ENCODE results near the gene SCAMP4.
"Not testable (repeated sequence)": the region's sequence is repeated elsewhere in the genome, so short reads cannot be mapped to it uniquely, and the experiment has no call there.

Gene SCAMP4

DNA sequence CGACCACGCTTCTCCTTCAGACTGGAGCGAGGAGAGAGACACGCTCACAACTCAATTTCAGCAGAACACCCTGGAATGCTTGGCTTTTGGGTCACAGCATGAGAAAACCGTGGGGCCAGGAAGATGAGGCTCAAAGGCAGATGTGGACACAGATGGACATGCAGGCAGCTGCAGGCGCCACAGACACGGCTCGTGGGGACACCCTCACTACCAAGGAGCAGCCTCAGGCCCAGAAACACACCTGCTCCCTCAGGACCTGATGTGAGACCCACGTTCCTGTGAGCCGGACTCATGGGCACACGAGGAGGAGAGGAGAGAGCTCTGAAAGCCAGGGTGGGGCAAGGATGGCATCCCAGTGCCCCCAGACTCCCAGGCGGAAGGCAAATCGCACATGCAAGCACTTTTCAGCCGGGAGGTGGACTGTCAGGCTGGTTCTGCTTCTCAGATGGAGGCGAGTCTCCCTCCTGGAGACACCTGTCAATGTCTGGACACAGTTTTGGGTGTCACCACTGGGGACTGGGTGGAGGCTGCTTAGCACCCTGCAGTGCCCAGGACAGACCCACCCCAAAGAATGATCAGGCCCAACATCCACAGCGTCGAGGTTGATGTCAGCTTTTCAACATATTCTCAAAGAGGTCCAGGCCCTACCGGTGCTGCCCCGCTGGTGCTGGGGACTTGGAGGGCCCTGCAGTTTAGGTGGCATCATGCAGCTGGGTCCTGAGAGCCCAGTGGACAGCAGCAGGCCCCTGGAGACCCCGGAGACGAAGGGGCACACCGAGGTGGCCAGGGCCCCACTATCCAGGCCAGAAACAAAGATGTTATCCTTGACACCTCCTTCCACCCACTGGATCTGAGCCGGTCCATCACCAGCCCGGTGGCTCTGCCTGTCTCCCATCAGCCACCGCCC is 22.2 kb upstream of the SCAMP4 start:
- ChIA-PET POLR2A (no interaction called here), CTCF (interaction anchor here (1.3 to 1.8 kb wide), 3 partner anchors 8 to 18 kb away, joined by 5 to 8 read pairs (median 8); no protein-coding TSS in a partner anchor)
- Histone ChIP-seq H3K4me3 (ENCODE audit: control insufficient read depth in 1 of 7, extremely low read depth in 1 of 7, insufficient read depth in 4 of 7, low read depth in 2 of 7, low read length in 6 of 7) (peak overlapping the region in 5 of 7 experiments; percentile 40 to 95 (median 93)), H3K36me3 (ENCODE audit: control insufficient read depth in 4 of 4, insufficient read depth in 4 of 4, low read length in 3 of 4) (peaks cover 0 to 12% (median 5%) of the 10 kb centered on the region in 4 experiments), H3K4me1 (ENCODE audit: control extremely low read depth in 1 of 4, control insufficient read depth in 4 of 4, insufficient read depth in 4 of 4, low read length in 3 of 4) (peaks cover 3 to 45% (median 39%) of the 10 kb centered on the region in 4 experiments), H3K9me3 (ENCODE audit: control extremely low read depth in 1 of 5, control insufficient read depth in 4 of 5, insufficient read depth in 2 of 5, low read depth in 1 of 5, low read length in 4 of 5) (no peaks in the 10 kb centered on the region), H3K27me3 (replicated peaks in 2 of 5; ENCODE audit: control insufficient read depth in 4 of 5, insufficient read depth in 5 of 5, low read length in 4 of 5) (no peaks in the 10 kb centered on the region), H3K27ac (ENCODE audit: insufficient read depth in 1 of 2, low read depth in 1 of 2, low read length in 2 of 2, poor library complexity in 1 of 2, severe bottlenecking in 2 of 2) (peak overlapping the region in 1 of 2 experiments; percentile 79)
- 91% methylated on average over 19 of the region's 25 CpGs for WGBS (ENCODE audit: insufficient coverage)
- no peak for DNase-seq

- 59% methylated on average over 7 of the region's 8 CpGs for WGBS (ENCODE audit: insufficient coverage)
- no peaks in the 10 kb centered on the region for H3K27me3 ChIP-seq (replicated peaks in 2 of 5; ENCODE audit: control insufficient read depth in 4 of 5, insufficient read depth in 5 of 5, low read length in 4 of 5)
- H3K4me1 ChIP-seq (ENCODE audit: control extremely low read depth in 1 of 4, control insufficient read depth in 4 of 4, insufficient read depth in 4 of 4, low read length in 3 of 4) = peaks cover 3 to 45% (median 39%) of the 10 kb centered on the region in 4 experiments
- peaks cover 0 to 12% (median 5%) of the 10 kb centered on the region in 4 experiments for H3K36me3 ChIP-seq (ENCODE audit: control insufficient read depth in 4 of 4, insufficient read depth in 4 of 4, low read length in 3 of 4)
- no peak for DNase-seq
- peak overlapping the region in 1 of 2 experiments; percentile 79 for H3K27ac ChIP-seq (ENCODE audit: insufficient read depth in 1 of 2, low read depth in 1 of 2, low read length in 2 of 2, poor library complexity in 1 of 2, severe bottlenecking in 2 of 2)
- ChIA-PET POLR2A (no interaction called here), CTCF (interaction anchor here (0.6 to 1.8 kb wide), 4 partner anchors 9 to 21 kb away, joined by 3 to 8 read pairs (median 6); no protein-coding TSS in a partner anchor)
- H3K9me3 ChIP-seq (ENCODE audit: control extremely low read depth in 1 of 5, control insufficient read depth in 4 of 5, insufficient read depth in 2 of 5, low read depth in 1 of 5, low read length in 4 of 5) = no peaks in the 10 kb centered on the region
- H3K4me3 ChIP-seq (ENCODE audit: control insufficient read depth in 1 of 7, extremely low read depth in 1 of 7, insufficient read depth in 4 of 7, low read depth in 2 of 7, low read length in 6 of 7) = peak overlapping the region in 6 of 7 experiments; percentile 5 to 95 (median 87)
Measured at GRCh38 chr19:1883784-1884183, 21.4 kb upstream of the SCAMP4 start.

DNA sequence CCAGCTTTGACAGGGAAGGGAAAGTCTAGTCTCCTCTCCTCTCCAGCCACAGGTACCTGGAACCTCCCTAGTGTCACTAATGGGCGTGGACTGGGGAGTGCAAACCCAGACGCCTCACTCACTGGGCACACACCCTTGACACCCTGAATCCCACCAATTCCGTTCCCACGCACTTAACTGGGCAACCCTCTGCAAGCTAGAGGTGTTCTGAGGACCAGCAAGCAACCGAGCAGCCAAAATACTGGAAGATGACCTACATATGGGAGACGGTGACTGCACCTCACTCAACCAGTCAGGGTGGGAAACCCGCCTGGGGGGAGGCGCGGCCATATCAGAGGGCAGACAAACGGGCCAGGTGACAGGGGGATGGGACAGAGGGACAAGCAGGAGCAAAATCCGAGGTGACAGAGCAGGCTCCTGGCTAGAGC is 20.9 kb upstream of the SCAMP4 start:
- Histone ChIP-seq H3K4me1 (ENCODE audit: control extremely low read depth in 1 of 4, control insufficient read depth in 4 of 4, insufficient read depth in 4 of 4, low read length in 3 of 4) (peaks cover 3 to 45% (median 39%) of the 10 kb centered on the region in 4 experiments), H3K27me3 (replicated peaks in 2 of 5; ENCODE audit: control insufficient read depth in 4 of 5, insufficient read depth in 5 of 5, low read length in 4 of 5) (no peaks in the 10 kb centered on the region), H3K9me3 (ENCODE audit: control extremely low read depth in 1 of 5, control insufficient read depth in 4 of 5, insufficient read depth in 2 of 5, low read depth in 1 of 5, low read length in 4 of 5) (no peaks in the 10 kb centered on the region), H3K27ac (ENCODE audit: insufficient read depth in 1 of 2, low read depth in 1 of 2, low read length in 2 of 2, poor library complexity in 1 of 2, severe bottlenecking in 2 of 2) (peak overlapping the region in 1 of 2 experiments; percentile 79), H3K36me3 (ENCODE audit: control insufficient read depth in 4 of 4, insufficient read depth in 4 of 4, low read length in 3 of 4) (peaks cover 0 to 12% (median 5%) of the 10 kb centered on the region in 4 experiments), H3K4me3 (ENCODE audit: control insufficient read depth in 1 of 7, extremely low read depth in 1 of 7, insufficient read depth in 4 of 7, low read depth in 2 of 7, low read length in 6 of 7) (peak overlapping the region; percentile 74 to 95 (median 84))
- POLR2A ChIA-PET = interaction anchor here (1.0 to 1.9 kb wide), 3 partner anchors 8 to 20 kb away, joined by 3 to 6 read pairs (median 4); no protein-coding TSS in a partner anchor
- 11% methylated on average over 11 of the region's 11 CpGs for WGBS (ENCODE audit: insufficient coverage)
- CTCF ChIA-PET = interaction anchor here (0.6 to 1.8 kb wide), 5 partner anchors 8 to 20 kb away, joined by 3 to 8 read pairs (median 4); no protein-coding TSS in a partner anchor
- DNase-seq = no peak

- POLR2A ChIA-PET = interaction anchor here (1.0 to 1.9 kb wide), 3 partner anchors 9 to 20 kb away, joined by 3 to 6 read pairs (median 4); no protein-coding TSS in a partner anchor
- Histone ChIP-seq H3K4me1 (ENCODE audit: control extremely low read depth in 1 of 4, control insufficient read depth in 4 of 4, insufficient read depth in 4 of 4, low read length in 3 of 4) (peaks cover 3 to 45% (median 39%) of the 10 kb centered on the region in 4 experiments), H3K27ac (ENCODE audit: insufficient read depth in 1 of 2, low read depth in 1 of 2, low read length in 2 of 2, poor library complexity in 1 of 2, severe bottlenecking in 2 of 2) (peak overlapping the region; percentile 25 to 79), H3K4me3 (ENCODE audit: control insufficient read depth in 1 of 7, extremely low read depth in 1 of 7, insufficient read depth in 4 of 7, low read depth in 2 of 7, low read length in 6 of 7) (peak overlapping the region; percentile 74 to 95 (median 84)), H3K36me3 (ENCODE audit: control insufficient read depth in 4 of 4, insufficient read depth in 4 of 4, low read length in 3 of 4) (peaks cover 0 to 12% (median 5%) of the 10 kb centered on the region in 4 experiments), H3K9me3 (ENCODE audit: control extremely low read depth in 1 of 5, control insufficient read depth in 4 of 5, insufficient read depth in 2 of 5, low read depth in 1 of 5, low read length in 4 of 5) (no peaks in the 10 kb centered on the region), H3K27me3 (replicated peaks in 2 of 5; ENCODE audit: control insufficient read depth in 4 of 5, insufficient read depth in 5 of 5, low read length in 4 of 5) (no peaks in the 10 kb centered on the region)
- CTCF ChIA-PET = interaction anchor here (1.0 to 1.2 kb wide), 2 partner anchors 8 to 13 kb away, joined by 3 to 4 read pairs; no protein-coding TSS in a partner anchor
- no peak for DNase-seq
- WGBS (ENCODE audit: insufficient coverage) = 1% methylated on average over 54 of the region's 56 CpGs
Measured at GRCh38 chr19:1884719-1885334, 20.4 kb upstream of the SCAMP4 start.

DNA sequence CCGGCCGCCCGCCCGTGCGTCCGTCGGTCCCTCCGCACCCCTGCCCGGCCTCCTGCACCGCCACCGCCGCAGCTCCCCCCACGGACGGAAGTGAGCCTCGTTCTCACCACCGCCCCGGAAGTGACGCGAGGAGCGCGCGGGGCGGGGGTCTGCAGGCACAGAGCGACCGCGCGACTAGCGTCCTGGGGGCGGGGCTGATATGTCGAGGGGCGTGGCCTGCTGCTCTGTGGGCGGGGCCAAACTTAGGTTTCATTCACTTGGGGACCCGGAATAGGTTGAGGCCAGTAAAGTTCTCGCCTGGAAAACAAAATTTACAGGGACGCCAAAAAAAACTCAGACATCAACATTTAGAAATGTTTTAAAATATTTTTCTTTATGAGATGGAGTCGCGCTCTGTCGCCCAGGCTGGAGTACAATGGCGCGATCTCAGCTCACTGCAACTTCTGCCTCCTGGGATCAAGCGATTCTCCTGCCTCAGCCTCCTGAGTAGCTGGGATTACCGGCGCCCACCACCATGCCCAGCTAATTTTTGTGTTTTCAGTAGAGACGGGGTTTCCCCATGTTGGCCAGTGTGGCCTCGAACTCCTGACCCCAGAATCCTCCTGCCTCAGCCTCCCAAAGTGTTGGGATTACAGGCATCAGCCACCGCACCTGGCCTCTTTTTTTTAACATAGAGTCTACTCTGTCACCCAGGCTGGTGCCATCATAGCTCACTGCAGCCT is 19.6 kb upstream of the SCAMP4 start, which contains the start of gene ABHD17A:
ABHD17A (minus strand) TSS at position 99 of the 722 bp plus-strand sequence. CDS start 3,930 bp downstream, outside the sequence.
- ChIA-PET CTCF (interaction anchor here (1.0 to 1.2 kb wide), 4 partner anchors 9 to 32 kb away, joined by 3 to 4 read pairs (median 3); no protein-coding TSS in a partner anchor), POLR2A (interaction anchor here (1.0 to 1.9 kb wide), 3 partner anchors 9 to 21 kb away, joined by 3 to 6 read pairs (median 4); no protein-coding TSS in a partner anchor)
- H3K36me3 ChIP-seq (ENCODE audit: control insufficient read depth in 4 of 4, insufficient read depth in 4 of 4, low read length in 3 of 4); H3K9me3 ChIP-seq (ENCODE audit: control extremely low read depth in 1 of 5, control insufficient read depth in 4 of 5, insufficient read depth in 2 of 5, low read depth in 1 of 5, low read length in 4 of 5); H3K27me3 ChIP-seq (replicated peaks in 2 of 5; ENCODE audit: control insufficient read depth in 4 of 5, insufficient read depth in 5 of 5, low read length in 4 of 5): not testable (repeated sequence)
- Histone ChIP-seq H3K27ac (ENCODE audit: insufficient read depth in 1 of 2, low read depth in 1 of 2, low read length in 2 of 2, poor library complexity in 1 of 2, severe bottlenecking in 2 of 2) (peak within 1 kb of the TSS; percentile 25 to 79), H3K4me3 (ENCODE audit: control insufficient read depth in 1 of 7, extremely low read depth in 1 of 7, insufficient read depth in 4 of 7, low read depth in 2 of 7, low read length in 6 of 7) (peak within 1 kb of the TSS; percentile 74 to 95 (median 84)), H3K4me1 (ENCODE audit: control extremely low read depth in 1 of 4, control insufficient read depth in 4 of 4, insufficient read depth in 4 of 4, low read length in 3 of 4) (peaks cover 3 to 45% (median 39%) of the 10 kb centered on the region in 4 experiments)
- 23% methylated on average over 39 of the region's 46 CpGs for WGBS (ENCODE audit: insufficient coverage)
- DNase-seq = peak; percentile 93 to 96 (median 95)

DNA sequence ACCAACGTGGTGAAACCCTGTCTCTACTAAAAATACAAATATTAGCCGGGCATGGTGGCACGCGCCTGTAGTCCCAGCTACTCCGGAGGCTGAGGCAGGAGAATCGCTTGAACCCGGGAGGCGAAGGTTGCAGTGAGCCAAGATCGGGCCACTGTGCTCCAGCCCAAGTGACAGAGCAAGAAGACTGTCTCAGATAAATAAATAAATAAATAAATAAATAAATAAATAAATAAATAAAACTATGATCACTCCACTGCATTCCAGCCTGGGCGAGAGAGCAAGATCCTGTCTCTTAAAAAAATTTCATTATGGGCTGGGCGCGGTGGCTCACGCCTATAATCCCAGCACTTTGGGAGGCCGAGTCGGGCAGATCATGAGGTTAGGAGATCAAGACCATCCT is 18.8 kb upstream of the SCAMP4 start:
- not testable (repeated sequence) for H3K27me3 ChIP-seq (replicated peaks in 2 of 5; ENCODE audit: control insufficient read depth in 4 of 5, insufficient read depth in 5 of 5, low read length in 4 of 5); H3K4me3 ChIP-seq (ENCODE audit: control insufficient read depth in 1 of 7, extremely low read depth in 1 of 7, insufficient read depth in 4 of 7, low read depth in 2 of 7, low read length in 6 of 7); DNase-seq; H3K9me3 ChIP-seq (ENCODE audit: control extremely low read depth in 1 of 5, control insufficient read depth in 4 of 5, insufficient read depth in 2 of 5, low read depth in 1 of 5, low read length in 4 of 5); H3K27ac ChIP-seq (ENCODE audit: insufficient read depth in 1 of 2, low read depth in 1 of 2, low read length in 2 of 2, poor library complexity in 1 of 2, severe bottlenecking in 2 of 2); H3K36me3 ChIP-seq (ENCODE audit: control insufficient read depth in 4 of 4, insufficient read depth in 4 of 4, low read length in 3 of 4)
- 98% methylated on average over 13 of the region's 15 CpGs for WGBS (ENCODE audit: insufficient coverage)
- peaks cover 3 to 45% (median 39%) of the 10 kb centered on the region in 4 experiments for H3K4me1 ChIP-seq (ENCODE audit: control extremely low read depth in 1 of 4, control insufficient read depth in 4 of 4, insufficient read depth in 4 of 4, low read length in 3 of 4)
- CTCF ChIA-PET = interaction anchor here (1.0 kb wide), 2 partner anchors 22 to 31 kb away, joined by 3 read pairs; no protein-coding TSS in a partner anchor
- POLR2A ChIA-PET = interaction anchor here (1.9 kb wide), 1 partner anchor 10 kb away, joined by 4 read pairs; no protein-coding TSS in a partner anchor
